AG08395 (cell line): ENCODE data around the gene VSIG10L.
A peak's percentile ranks its signal among the peaks of the same experiment; 100 is the strongest.

ENCODE experiments used
- DNase-seq: peaks from one replicate; pipeline ENCODE4 v3.0.0; 2012; ENCODE audit warnings: mixed read lengths, low spot score

Gene VSIG10L

DNA sequence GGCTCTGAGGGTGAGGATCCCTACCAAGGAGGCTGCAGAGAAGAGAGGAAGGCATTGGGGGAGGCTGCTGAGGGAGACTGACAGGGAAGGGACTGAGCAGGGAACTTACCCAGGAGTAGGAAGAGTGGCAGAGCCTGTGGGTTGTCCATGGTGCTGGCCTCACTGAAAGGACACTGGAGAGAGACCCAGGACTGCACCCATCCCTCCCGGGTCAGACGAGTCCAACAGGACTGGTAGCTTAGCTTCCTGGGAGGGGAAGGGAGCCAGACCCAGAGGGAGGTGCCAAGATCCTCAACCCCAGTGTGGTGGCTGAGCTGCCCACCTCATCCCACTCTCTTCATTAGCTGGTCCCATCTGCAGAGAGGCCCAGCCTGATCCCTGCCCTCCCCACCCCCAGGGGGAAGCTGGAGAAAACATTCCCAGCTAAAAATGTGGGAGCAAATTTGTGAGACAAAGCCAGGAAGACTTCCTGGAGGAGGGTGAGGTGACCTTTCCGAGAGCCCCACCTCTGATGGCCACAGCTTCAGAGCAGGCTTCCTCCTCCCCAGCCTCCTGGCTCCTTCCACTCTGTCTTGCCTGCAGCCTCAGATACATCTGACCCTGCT, at the start of gene VSIG10L:
VSIG10L (minus strand) TSS at position 164 of the 605 bp plus-strand sequence; CDS start at position 149, 15 bp downstream.
- no peak for DNase-seq

DNA sequence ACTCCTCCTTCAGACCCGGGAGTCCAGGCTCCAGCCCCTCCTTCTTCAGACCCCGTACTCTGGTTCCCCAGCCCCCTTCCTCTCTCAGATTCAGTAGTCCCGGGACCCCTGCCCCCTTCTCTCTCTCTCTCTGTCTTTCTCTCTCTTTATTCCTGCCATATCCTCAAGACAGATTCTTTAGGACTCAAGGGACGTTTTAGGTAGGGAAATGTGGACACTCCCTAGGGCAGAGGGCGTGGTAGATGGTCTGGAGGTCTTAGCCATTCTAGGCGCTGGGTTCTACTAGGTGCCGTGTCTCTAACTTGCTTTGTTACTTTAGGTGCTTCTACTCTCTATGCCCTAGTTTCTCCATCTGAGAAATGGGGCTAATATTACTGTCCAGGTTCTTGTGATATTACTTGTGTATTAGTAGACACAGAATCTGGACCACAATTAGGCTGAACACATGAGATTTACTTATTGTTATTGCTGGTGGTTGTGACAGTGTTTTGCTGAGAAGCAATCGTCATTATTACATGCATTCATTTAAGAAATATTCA, 49.2 kb upstream of the VSIG10L start:
- DNase-seq, result no peak

GRCh38 chr19:51389143-51389542, 47.2 kb upstream of the VSIG10L start:
- DNase-seq, result no peak

DNA sequence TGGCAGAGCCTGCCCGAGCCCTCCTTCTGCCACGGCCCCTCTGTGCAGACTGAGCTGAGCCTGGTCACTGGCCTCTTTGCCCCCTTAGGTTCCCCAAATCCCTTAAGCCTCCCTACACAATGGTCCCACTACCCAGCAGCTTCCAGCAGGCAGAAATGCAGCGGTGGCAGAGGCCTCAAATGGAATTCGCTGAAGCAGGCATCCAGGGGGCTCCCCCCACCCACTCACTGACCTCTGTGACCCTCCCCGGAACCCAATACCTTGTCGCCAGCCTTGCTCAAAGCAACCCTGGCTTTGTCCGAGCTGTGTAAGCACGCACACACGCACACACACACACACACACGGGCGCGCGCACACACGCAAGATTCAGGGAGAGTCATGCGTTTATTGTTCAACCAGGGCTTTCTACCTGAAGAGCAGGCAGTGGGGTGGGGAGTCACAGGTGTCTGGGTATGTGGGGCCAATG, 46.0 kb upstream of the VSIG10L start, which contains the start of gene LIM2:
LIM2 (minus strand) TSS at position 51 of the 466 bp plus-strand sequence. CDS start 531 bp downstream, outside the sequence.
- no peak for DNase-seq

GRCh38 chr19:51386882-51387520, 45.1 kb upstream of the VSIG10L start:
- DNase-seq, result no peak

DNA sequence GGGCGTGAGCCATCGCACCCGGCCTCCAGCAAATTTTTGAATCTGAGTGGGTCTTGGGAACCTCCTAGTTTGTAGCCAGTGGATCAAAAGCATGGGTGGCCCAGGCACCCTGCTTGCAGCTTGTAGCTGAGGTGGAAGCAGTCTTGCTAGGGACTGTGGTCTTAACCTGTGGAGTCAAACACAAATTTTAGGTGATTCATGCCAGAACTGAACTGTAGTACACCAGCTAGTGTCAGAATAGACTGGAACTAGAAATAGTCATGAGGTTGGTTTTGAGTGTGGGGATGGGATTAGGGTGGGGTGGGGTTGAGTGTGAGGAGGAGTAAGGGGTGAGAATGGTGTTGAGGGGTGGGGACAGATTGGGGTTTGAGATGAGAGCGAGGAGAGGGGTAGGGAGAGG, 40.1 kb upstream of the VSIG10L start:
- no peak for DNase-seq

DNA sequence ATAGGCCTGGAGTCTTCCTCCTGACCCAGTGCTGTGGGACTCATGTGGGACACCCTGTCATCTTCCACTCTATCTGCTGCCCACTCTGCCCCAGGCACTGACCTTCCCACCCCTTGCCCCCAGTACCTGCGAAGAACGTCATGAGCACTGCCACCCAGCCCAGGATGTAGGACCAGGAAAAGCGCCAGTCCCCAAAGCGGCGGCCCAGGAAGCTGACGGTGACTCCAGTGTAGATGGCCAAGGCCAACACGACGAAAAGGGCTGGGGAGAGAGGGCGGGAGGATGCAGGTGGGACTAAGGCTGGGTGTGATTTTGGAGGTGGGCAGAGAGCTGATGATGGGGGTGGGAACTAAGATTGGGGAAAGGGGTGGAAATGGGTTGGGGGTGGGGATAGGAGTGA, 38.4 kb upstream of the VSIG10L start:
- no peak for DNase-seq

GRCh38 chr19:51377422-51377821, 35.5 kb upstream of the VSIG10L start:
- no peak for DNase-seq

DNA sequence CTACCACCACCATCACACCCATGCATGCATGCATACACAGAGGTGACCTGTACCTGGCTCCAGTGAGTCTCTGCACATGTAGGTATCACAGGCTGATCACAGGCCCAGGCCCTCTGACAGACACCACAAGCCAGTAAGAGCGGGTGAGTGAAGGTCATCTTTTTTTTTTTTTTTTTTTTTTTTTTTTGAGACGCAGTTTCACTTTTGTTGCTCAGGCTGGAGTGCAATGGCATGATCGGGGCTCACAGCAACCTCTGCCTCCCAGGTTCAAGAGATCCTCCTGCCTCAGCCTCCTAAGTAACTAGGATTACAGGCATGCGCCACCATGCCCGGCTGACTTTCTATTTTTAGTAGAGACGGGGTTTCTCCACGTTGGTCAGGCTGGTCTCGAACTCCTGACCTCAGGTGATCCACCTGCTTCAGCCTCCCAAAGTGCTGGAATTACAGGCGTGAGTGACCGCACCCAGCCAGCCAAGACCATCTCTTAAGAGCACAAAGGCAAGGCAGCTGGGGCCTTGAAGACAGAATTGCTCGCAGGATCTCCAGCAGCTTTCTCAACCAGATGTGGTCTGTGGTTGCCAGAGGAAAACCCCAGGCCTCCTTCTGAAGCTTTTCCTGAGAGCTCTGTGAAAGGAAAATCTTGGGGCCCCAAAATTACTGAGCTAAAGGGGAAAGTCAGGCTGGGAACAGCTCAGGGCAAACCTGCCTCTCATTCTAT, 33.7 kb upstream of the VSIG10L start:
- DNase-seq, result no peak

DNA sequence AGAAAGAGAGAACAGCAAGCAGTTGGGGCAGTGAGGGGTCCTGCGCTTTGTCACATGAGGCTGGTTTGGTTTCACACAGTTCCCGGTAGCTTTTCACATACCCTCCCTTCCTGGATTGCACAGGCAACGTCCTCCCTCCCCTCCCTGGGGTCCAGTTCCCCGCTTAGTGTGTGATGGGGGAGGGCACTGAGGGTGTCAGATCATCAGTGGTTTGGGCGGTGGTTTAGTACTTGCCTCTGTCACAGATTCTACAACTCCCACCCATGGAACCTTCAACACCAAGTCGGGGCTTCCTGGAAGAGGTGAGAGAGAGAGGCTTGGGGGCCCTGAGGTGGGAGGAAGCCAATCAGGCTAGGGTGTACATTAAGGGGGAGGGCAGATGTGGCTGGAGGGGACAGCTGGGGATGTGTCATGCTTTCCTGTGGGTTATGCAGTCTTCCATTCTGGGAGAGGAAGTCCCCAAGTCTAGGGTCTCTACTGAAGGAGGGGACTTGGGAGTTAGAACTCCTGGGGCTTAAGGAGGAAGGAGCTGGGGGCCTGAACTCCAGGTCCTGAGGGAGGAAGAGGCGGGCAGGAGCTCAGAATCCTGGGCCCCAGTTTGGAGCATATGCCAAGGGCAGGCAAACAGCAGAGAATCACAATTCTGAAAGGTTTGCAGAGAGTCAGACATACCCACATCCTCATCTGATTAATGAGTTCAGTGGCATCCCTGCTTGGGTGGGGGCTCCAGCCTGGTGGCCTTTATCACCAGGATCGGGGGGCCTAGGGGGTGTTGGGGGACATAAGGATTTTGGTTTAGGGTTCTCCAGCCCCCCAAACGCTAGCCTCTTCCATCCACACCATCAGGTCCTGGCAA, 30.9 kb upstream of the VSIG10L start, which contains the start of gene NKG7:
NKG7 (minus strand) TSS at position 6 of the 856 bp plus-strand sequence. CDS start 119 bp downstream, outside the sequence.
- DNase-seq, result no peak

DNA sequence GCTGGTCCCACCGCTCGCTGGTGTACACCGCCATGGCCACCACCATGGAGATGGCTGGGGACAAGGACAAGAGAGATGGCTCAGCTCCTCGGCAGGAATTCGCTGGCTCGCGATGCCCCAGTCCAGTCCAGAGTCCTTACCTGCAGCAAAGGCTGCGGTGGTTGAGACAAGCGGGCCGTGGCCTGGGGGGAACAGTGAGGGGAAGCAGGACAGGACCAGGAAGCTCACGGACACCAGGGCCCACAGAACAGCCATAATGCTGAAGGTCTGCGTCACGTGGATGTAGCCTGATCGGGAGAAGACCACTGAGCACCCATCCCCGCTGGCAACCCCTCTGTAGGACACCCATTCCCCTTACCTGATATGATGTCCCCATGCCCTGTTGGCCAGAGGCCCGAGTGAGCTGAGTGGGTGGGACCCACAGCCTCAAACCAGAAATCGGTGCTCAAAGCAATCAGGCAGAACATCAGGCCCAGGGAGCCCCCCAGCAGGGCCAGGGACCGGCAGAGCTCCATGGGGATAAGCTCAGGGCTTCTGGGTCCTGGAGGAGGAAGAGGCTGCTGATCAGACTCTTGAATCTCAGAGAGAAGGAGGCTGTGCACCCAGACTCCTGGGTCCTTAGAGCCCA, 30.2 kb upstream of the VSIG10L start:
- no peak for DNase-seq

DNA sequence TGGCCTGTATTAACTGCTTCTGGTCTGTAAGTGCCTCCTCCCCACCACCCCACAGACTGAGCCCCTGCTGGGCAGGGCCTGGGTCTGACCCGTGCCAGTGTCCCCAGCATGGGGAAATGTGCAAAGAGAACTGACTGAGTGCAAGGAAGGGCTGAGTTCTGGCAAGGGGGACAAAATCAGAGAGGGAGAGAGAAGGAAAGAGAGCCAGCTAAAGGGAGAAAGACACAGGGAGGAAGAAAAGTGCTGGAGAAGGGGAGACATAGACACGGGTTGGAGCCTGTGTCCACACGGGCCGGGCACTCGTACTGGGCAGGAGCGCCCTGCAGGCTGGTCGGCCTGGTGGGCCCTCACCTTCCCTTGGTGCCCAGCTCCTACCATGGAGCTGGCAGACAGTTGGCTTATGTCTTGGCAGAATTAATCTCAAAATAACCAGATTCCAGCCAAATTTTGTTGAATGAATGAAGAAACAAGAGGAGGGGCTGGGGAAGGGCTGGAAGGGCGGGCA, 29.3 kb upstream of the VSIG10L start:
- DNase-seq, result no peak

DNA sequence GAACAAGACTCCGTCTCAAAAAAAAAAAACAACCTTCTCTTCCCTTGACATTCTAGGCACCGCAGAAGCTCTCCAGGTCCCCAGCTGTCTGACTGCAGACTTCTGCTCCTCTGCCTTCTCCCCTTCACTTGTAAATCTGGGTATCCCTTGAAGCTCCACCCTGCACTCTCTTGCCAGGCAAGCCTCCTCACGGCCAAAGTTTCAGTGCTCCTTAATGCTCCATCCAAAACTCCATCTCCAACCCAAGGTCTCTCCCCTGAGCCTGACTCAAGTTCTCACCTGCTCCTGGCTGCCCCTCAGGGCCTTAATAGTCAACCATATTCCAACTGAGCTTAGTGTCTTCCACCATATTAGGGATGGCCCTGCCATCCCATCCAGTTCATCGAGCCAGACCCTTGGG, 28.3 kb upstream of the VSIG10L start:
- DNase-seq, result no peak

DNA sequence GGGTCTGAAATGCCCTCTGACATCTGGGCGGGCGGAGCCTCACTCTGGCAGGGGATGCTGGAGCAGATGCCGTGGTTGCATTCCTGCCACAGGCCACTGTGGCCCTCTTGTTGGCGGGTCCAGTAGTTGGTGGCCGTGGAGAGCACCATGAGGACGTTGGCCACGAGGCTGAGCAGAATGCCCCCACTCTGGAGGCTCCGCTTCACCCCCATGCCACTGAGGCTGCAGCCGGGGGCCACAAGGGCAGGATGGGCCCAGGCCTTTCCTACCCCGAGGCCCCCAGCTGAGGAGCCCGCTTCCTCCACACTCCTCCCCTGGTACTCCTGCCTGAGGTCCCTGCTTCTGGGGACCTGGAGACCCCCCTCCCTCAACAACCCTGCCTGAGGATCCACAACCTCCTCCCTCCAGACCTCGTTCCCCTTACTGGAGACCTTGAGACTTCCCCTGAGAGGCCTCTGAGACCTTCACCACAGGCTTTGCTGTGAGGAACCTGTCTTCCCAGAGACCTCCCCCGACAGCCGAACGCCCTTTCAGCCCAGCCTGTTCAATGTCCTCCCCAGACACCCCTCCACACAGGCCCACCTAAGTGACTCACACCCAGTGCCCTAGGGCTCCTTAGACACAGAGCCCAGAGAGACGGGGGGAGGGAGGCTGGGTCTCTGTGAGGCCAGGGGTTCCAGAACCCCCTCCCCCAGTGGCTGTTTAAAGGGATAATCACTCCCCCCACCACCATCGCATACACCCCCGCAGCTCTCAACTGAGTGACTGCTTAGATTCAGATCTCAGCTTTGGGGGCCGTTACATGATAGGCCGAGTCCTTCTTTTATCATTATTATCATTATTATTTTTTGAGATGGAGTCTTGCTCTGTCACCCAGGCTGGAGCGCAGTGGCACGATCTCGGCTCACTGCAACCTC, 26.7 kb upstream of the VSIG10L start, which contains the start of gene CLDND2:
CLDND2 (minus strand) TSS at position 638 of the 917 bp plus-strand sequence; CDS start at position 212, 426 bp downstream.
- peak; percentile 17 for DNase-seq

GRCh38 chr19:51367565-51368365, 25.8 kb upstream of the VSIG10L start:
- peak; percentile 99 for DNase-seq

GRCh38 chr19:51367255-51367564, 25.3 kb upstream of the VSIG10L start:
- DNase-seq, result no peak

GRCh38 chr19:51366389-51367254, 24.7 kb upstream of the VSIG10L start:
- DNase-seq, result peak; percentile 98

DNA sequence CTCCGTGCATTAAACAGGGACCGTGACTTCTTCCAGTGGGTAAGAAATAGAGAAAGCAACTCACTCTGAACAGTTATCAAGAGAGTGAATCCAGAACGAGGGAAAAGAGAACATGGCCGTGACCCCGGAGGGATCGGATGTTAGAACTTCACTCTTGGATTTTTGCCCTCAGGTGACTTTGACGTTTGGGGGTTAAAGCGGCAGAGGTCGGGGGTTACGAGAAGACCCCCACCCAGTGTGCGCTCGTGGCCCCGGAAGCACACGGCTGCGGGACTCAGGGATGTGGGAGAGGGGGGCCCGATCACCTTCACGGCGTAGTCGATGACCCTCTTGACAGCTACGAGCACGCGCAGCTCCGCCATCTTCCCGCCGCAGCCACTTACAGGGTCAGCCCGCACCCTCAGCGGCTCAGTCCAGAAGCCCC, 24.0 kb upstream of the VSIG10L start, which contains the start of gene ETFB:
ETFB (minus strand) TSS at position 424 of the 424 bp plus-strand sequence; CDS start at position 362, 62 bp downstream.
- DNase-seq, result no peak
